Osteoblast (primary cell): Measurements from ENCODE around the gene GTF2I. TPM values are rescaled to one million over a fixed set of nuclear protein-coding genes. Genes with fewer than 3 reads are reported as not detected.

Experiments
- DNase-seq: peaks from one replicate; pipeline ENCODE4 v3.0.0; 2011; ENCODE audit warnings: low spot score, mixed read lengths; ENCODE audit not compliant: insufficient read length; ENCODE audit errors: missing footprints
- H2AFZ ChIP-seq: 2 replicates; pipeline ENCODE4 v1.6.0; 2011; ENCODE audit warnings: mild to moderate bottlenecking, low read length
- H3K27ac ChIP-seq: 2 replicates; pipeline ENCODE4 v1.5.1; 2011; ENCODE audit warnings: mild to moderate bottlenecking, low read depth, low read length, moderate library complexity
- H3K27me3 ChIP-seq: 2 replicates; pipeline ENCODE4 v1.6.0; 2012; ENCODE audit warnings: mild to moderate bottlenecking, control low read depth, inconsistent platforms, low read length, moderate library complexity; ENCODE audit not compliant: insufficient read depth
- H3K36me3 ChIP-seq: 2 replicates; pipeline ENCODE4 v1.5.1; 2011; ENCODE audit warnings: mild to moderate bottlenecking, low read length, control low read depth, moderate library complexity; ENCODE audit not compliant: insufficient read depth
- H3K4me1 ChIP-seq: 2 replicates; pipeline ENCODE4 v1.5.1; 2011; ENCODE audit warnings: mild to moderate bottlenecking, low read length, control low read depth, moderate library complexity; ENCODE audit not compliant: insufficient read depth
- H3K4me2 ChIP-seq: 2 replicates; pipeline ENCODE4 v1.6.0; 2011; ENCODE audit warnings: mild to moderate bottlenecking, low read length; ENCODE audit not compliant: insufficient read depth
- H3K4me3 ChIP-seq: fragments of 200-600 bp; sonication (generic); 3 replicates; pipeline ENCODE4 v1.5.1; 2012; ENCODE audit warnings: mild to moderate bottlenecking, low read length, inconsistent platforms; ENCODE audit not compliant: insufficient read depth
- H3K79me2 ChIP-seq: 2 replicates; pipeline ENCODE4 v1.6.0; 2012; ENCODE audit warnings: mild to moderate bottlenecking, low read length, control low read depth, inconsistent platforms; ENCODE audit not compliant: insufficient read depth
- H3K9me3 ChIP-seq: 2 replicates; pipeline ENCODE4 v1.5.1; 2011; ENCODE audit warnings: low read depth, low read length, control low read depth
- H4K20me1 ChIP-seq: 2 replicates; pipeline ENCODE4 v1.6.0; 2012; ENCODE audit warnings: mild to moderate bottlenecking, low read length, control low read depth; ENCODE audit not compliant: insufficient read depth
- CTCF ChIP-seq: IDR thresholded peaks from 2 replicates; pipeline ENCODE4 v1.5.1; 2011; ENCODE audit warnings: mild to moderate bottlenecking, low read depth, low read length, moderate library complexity; ENCODE audit errors: extremely low read depth
- total RNA-seq: library from RNA; depleted of rRNA; stranded (reverse); fragments of >200 nt; gene quantifications from 2 replicates; pipeline ENCODE4 v1.2.3, GENCODE V29; 2012

The GTF2I gene
- total RNA-seq, 1 donor = 143 TPM

GRCh38 chr7:74617180-74617744, 40.3 kb upstream of the GTF2I start:
- Histone ChIP-seq H3K27me3 (no peaks in the 10 kb centered on the region), H3K27ac (no peak overlapping the region), H3K4me2 (no peak overlapping the region), H3K36me3 (no peaks in the 10 kb centered on the region), H3K4me1 (peaks cover 5% of the 10 kb centered on the region), H3K4me3 (no peak overlapping the region), H3K9me3 (no peaks in the 10 kb centered on the region), H2AFZ (no peak overlapping the region), H4K20me1 (no peaks in the 10 kb centered on the region), H3K79me2 (no peaks in the 10 kb centered on the region)
- TF ChIP-seq CTCF = no peak
- no peak for DNase-seq

DNA sequence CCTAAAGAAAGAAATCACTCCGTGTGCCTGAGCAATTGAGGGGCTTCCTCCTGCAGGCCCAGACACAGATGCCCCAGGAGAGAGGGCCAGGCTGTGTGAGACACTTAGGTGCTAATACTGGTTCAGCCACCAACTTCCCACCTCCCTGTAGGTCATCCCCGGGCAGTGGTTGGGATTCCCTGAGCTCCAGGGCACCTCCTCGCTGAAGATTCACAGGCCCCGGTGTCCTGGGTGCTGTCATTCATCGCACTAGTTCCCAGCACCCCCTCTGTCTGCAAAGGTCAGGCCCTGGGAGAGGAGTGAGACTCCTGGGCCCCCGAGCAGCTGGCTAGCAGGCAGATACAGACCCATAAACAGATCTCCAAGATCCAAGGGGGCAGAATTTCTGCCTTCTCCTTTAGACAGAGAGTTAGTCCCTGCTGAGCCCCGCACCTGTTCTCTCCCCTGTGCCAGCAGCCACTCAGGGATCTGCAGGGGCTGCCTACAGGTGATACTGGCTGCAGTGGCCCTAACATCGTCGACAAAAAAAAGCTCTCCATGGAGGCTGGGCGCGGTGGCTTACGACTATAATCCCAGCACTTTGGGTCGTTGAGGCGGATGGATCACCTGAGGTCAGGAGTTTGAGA, 38.2 kb upstream of the GTF2I start:
- H2AFZ ChIP-seq = no peak overlapping the region
- no peak overlapping the region for H3K4me3 ChIP-seq
- no peaks in the 10 kb centered on the region for H3K9me3 ChIP-seq
- no peaks in the 10 kb centered on the region for H3K79me2 ChIP-seq
- H3K27ac ChIP-seq = no peak overlapping the region
- H4K20me1 ChIP-seq = no peaks in the 10 kb centered on the region
- no peak overlapping the region for H3K4me2 ChIP-seq
- no peak for TF ChIP-seq CTCF
- H3K36me3 ChIP-seq = no peaks in the 10 kb centered on the region
- H3K27me3 ChIP-seq = no peaks in the 10 kb centered on the region
- no peak for DNase-seq
- no peaks in the 10 kb centered on the region for H3K4me1 ChIP-seq

GRCh38 chr7:74622228-74622749, 35.2 kb upstream of the GTF2I start:
- Histone ChIP-seq H3K4me1 (no peaks in the 10 kb centered on the region), H2AFZ (no peak overlapping the region), H3K36me3 (no peaks in the 10 kb centered on the region), H4K20me1 (no peaks in the 10 kb centered on the region), H3K4me3 (no peak overlapping the region), H3K27ac (no peak overlapping the region), H3K27me3 (no peaks in the 10 kb centered on the region), H3K79me2 (no peaks in the 10 kb centered on the region), H3K4me2 (no peak overlapping the region), H3K9me3 (no peaks in the 10 kb centered on the region)
- TF ChIP-seq CTCF = no peak
- DNase-seq = no peak

GRCh38 chr7:74623135-74623534, 34.4 kb upstream of the GTF2I start:
- no peaks in the 10 kb centered on the region for H3K27me3 ChIP-seq
- H3K79me2 ChIP-seq = no peaks in the 10 kb centered on the region
- no peak overlapping the region for H3K27ac ChIP-seq
- H3K4me3 ChIP-seq = no peak overlapping the region
- no peak overlapping the region for H3K4me2 ChIP-seq
- no peaks in the 10 kb centered on the region for H3K9me3 ChIP-seq
- H2AFZ ChIP-seq = no peak overlapping the region
- TF ChIP-seq CTCF = no peak
- no peaks in the 10 kb centered on the region for H3K36me3 ChIP-seq
- H4K20me1 ChIP-seq = no peaks in the 10 kb centered on the region
- DNase-seq = no peak
- peaks cover 3% of the 10 kb centered on the region for H3K4me1 ChIP-seq
